Calu3 (cell line): Measurements from ENCODE around the gene IL17RB. TPM values are rescaled to one million over a fixed set of nuclear protein-coding genes. Genes with fewer than 3 reads are reported as not detected.

ENCODE experiments used
- BruUV-seq: library from RNA; stranded (reverse); fragments of 400-500 nt; replicated peaks from 2 replicates; lab custom pipeline; 2021; lab: Mats Ljungman, UMichigan
- CTCF ChIA-PET: fragments of 300-600 bp; sonication (Branson Sonifier 250); formaldehyde crosslinking; loops from one replicate; lab custom pipeline; 2022; ENCODE audit warnings: antibody characterized with exemption; lab: Charles Lee
- DNase-seq: peaks from one replicate; pipeline ENCODE4 v3.0.0; 2022
- H3K27ac Mint-ChIP-seq: one replicate; pipeline ENCODE4 v1.8.0; 2022; ENCODE audit warnings: mixed read lengths; ENCODE audit not compliant: unreplicated experiment
- H3K27me3 Mint-ChIP-seq: one replicate; pipeline ENCODE4 v1.8.0; 2022; ENCODE audit warnings: mixed read lengths; ENCODE audit not compliant: unreplicated experiment
- H3K36me3 Mint-ChIP-seq: one replicate; pipeline ENCODE4 v1.8.0; 2022; ENCODE audit warnings: mild to moderate bottlenecking, moderate library complexity, mixed read lengths; ENCODE audit not compliant: insufficient read depth, unreplicated experiment
- H3K4me1 Mint-ChIP-seq: one replicate; pipeline ENCODE4 v1.8.0; 2022; ENCODE audit warnings: mild to moderate bottlenecking, low read depth, mixed read lengths; ENCODE audit not compliant: unreplicated experiment
- H3K4me3 Mint-ChIP-seq: one replicate; pipeline ENCODE4 v1.8.0; 2022; ENCODE audit warnings: mild to moderate bottlenecking, low read depth, moderate library complexity, mixed read lengths; ENCODE audit not compliant: unreplicated experiment
- H3K9me3 Mint-ChIP-seq: one replicate; pipeline ENCODE4 v1.8.0; 2022; ENCODE audit warnings: low read depth, mixed read lengths; ENCODE audit not compliant: unreplicated experiment
- intact Hi-C: fragments of 100-400 bp; cut with micrococcal nuclease; formaldehyde crosslinking; loops from one replicate; pipeline ENCODE4 v1.10.0; 2022; ENCODE audit not compliant: unreplicated experiment
- total RNA-seq: library from RNA; stranded (reverse); gene quantifications from 2 replicates; pipeline ENCODE4 v1.2.3, GENCODE V29; 2022
- TF ChIP-seq, protein P1 (sequence below): fragments of 200-600 bp; IDR thresholded peaks from one replicate; pipeline ENCODE4 v1.8.0; 2022; ENCODE audit warnings: antibody characterized with exemption; ENCODE audit not compliant: unreplicated experiment

IL17RB gene
- total RNA-seq, 1 experiment from 2014 or later, result 21.9 TPM

DNA sequence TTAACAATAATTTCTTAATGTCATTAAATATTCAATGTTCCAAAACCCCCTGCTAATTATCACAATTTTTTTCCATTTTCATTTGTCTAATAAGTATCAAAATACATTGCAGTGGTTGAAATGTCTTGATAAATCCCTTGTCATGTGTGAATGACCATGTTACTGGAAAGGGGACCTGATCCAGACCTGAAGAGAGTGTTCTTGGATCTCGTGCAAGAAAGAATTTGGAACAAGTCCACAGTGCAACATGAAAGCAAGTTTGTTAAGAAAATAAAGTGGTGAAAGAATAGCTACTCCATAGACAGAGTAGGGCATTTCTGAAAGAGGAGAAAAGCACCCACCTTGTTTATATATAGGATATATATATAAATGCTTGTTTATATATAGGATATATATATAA is 55.7 kb downstream of the IL17RB start:
- Mint-ChIP-seq H3K4me3 (no peak overlapping the region), H3K4me1 (no peaks in the 10 kb centered on the region), H3K27ac (no peak overlapping the region), H3K27me3 (peaks cover 27% of the 10 kb centered on the region), H3K9me3 (no peaks in the 10 kb centered on the region), H3K36me3 (no peaks in the 10 kb centered on the region)
- TF ChIP-seq, protein P1, sequence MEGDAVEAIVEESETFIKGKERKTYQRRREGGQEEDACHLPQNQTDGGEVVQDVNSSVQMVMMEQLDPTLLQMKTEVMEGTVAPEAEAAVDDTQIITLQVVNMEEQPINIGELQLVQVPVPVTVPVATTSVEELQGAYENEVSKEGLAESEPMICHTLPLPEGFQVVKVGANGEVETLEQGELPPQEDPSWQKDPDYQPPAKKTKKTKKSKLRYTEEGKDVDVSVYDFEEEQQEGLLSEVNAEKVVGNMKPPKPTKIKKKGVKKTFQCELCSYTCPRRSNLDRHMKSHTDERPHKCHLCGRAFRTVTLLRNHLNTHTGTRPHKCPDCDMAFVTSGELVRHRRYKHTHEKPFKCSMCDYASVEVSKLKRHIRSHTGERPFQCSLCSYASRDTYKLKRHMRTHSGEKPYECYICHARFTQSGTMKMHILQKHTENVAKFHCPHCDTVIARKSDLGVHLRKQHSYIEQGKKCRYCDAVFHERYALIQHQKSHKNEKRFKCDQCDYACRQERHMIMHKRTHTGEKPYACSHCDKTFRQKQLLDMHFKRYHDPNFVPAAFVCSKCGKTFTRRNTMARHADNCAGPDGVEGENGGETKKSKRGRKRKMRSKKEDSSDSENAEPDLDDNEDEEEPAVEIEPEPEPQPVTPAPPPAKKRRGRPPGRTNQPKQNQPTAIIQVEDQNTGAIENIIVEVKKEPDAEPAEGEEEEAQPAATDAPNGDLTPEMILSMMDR, result no peak
- no peak for DNase-seq
- CTCF ChIA-PET, result no interaction called here
- BruUV-seq, result no TSS peak
- intact Hi-C loops, result no loop called here

DNA sequence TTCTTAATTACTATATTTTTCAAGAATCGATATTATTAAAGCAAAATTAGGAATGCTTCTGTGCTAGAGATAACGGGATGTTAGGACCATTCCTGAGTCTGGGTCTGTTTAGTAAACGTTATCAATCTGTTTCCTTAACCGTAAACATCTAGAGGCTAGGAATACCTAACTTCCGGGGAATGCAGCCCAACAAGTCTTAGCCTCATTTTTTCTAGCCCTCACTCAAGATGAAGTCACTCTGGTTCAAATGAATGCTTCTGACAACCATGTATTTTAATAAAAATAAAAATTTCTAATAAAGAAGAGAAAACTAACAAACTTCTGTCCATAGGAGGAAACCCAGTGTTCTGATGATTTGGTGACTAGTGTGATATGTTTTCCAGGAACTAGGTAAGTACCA is 56.3 kb downstream of the IL17RB start:
- H3K36me3 Mint-ChIP-seq, result no peaks in the 10 kb centered on the region
- no TSS peak for BruUV-seq
- no peak overlapping the region for H3K4me3 Mint-ChIP-seq
- no peak for DNase-seq
- intact Hi-C loops, result no loop called here
- TF ChIP-seq, protein P1, result no peak
- no peaks in the 10 kb centered on the region for H3K4me1 Mint-ChIP-seq
- H3K27ac Mint-ChIP-seq, result no peak overlapping the region
- no peaks in the 10 kb centered on the region for H3K9me3 Mint-ChIP-seq
- peaks cover 30% of the 10 kb centered on the region for H3K27me3 Mint-ChIP-seq
- CTCF ChIA-PET, result no interaction called here

DNA sequence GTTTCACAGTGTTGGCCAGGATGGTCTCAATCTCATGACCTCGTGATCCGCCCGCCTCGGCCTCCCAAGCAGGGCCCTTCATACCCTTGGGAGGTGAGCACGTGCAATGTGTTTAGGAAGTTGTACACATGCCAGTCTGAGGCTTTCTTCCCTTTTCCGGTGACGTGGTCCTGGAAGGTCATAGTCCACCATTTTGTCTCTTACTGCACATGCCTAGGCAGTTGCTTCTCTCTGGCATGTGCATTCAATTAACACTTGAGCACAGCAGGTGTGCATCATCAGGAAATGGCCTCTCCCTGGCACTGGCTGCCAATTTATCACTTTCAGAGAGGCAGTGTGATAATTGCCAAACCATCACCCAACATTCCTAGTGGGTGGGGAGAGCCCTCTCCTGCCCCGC is 67.0 kb downstream of the IL17RB start:
- Mint-ChIP-seq H3K9me3 (no peaks in the 10 kb centered on the region), H3K4me3 (no peak overlapping the region), H3K4me1 (no peaks in the 10 kb centered on the region), H3K27me3 (peaks cover 77% of the 10 kb centered on the region), H3K36me3 (no peaks in the 10 kb centered on the region), H3K27ac (no peak overlapping the region)
- no TSS peak for BruUV-seq
- CTCF ChIA-PET, result interaction anchor here (0.7 kb wide), 2 partner anchors 10 to 204 kb away, joined by 3 to 6 read pairs; no protein-coding TSS in a partner anchor
- TF ChIP-seq, protein P1, result no peak
- no peak for DNase-seq
- intact Hi-C loops, result no loop called here

Other genes with a start within 250 kb of the IL17RB start
- gene CHDH, start 149 bp upstream of the IL17RB start, total RNA-seq, result 24.9 and 28.5 TPM in 2 replicates
- 21.5 and 28.1 TPM in 2 replicates for gene ACTR8, start 35.6 kb downstream of the IL17RB start, total RNA-seq
- 47.4 and 52.0 TPM in 2 replicates for gene SELENOK, start 45.3 kb downstream of the IL17RB start, total RNA-seq